Stimulated activated CD4-positive, alpha-beta T cell treated with anti-CD3 and anti-CD28 coated beads, Interleukin-1b, Interleukin-23, amount 100 ng/mL, for 24 hours (primary cell): ENCODE results near the gene JUN.

ENCODE experiments used
- DNase-seq, 4 experiments: peaks; one replicate each; pipeline ENCODE4 v3.0.0-alpha.2; 2020; ENCODE audit warnings: low read depth in 4 of 4, low spot score in 1 of 4

The JUN gene

DNA sequence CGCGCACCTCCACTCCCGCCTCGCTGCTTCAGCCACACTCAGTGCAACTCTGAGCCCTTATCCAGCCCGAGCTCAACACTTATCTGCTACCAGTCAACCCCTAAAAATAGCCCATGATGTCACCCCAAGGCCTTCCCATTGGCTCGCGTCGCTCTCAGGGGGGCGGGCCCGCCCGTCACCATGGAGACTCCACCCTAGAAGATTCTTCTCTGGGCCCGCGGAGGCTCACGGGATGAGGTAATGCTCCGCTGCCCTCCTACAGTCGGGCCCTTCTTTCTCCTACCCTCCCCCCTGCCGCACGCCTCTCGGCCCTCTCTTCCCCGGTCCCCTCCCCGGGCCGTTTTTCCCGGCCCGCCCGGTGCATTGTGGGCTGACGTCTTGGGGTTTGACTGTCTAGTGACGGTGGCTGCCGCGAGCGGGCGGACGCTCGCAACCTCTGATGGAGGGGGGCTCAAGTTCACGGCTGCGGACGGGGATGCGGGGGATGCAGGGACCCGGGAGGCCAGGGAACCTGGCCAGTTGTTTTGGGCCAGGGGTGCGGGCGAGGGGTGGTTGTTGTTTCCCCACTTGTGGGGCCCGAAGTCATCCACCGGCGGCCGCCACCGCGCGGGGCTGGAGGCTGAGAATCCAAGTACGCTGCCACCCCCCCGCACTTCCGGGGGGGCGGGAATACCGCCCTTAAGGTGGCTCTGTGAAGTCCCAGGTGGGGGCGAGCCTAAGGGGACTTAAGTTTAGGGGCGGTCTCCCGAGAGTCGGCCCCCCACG lies at the start of gene JUN:
TSS of gene JUN (minus strand) at position 55 of the 765 bp plus-strand sequence. CDS start 977 bp downstream, outside the sequence.
- peak; percentile 90 to 98 (median 95) for DNase-seq

DNA sequence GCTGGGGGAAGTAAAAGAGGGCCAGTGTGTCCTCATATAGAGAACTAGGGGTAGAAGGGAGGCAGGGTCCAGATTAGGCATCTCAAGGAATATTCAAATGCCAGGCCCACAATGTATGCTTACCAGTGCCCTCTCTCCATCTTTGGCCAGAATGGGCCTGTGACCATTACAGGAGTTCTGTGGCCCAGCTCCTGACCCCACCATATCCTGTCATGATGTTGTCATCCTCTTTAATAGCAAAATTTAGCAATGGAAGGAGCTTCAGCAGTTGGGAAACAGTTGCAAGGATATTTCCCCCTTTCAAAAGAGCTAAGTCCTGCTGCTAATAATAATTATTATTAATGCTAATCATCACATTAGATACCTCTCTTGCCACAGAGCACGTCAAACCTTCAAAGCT lies 49.3 kb upstream of the JUN start:
- no peak for DNase-seq

DNA sequence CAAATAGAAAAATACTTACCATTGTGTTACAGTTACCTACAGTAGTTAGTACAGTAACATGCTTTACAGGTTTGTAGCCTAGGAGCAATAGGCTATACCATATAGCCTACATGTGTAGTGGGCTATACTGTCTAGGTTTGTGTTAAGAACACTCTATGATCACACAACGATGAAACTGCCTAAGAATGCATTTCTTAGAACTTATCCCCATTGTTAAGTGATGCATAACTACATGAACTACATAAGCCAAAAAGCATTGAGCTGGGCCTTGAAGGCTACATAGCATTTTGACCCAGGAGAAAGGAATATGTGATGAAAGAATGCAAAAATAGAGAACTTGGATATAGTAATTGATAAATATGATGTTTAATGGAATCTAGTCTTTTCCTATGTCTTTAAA lies 46.4 kb upstream of the JUN start:
- DNase-seq: no peak

DNA sequence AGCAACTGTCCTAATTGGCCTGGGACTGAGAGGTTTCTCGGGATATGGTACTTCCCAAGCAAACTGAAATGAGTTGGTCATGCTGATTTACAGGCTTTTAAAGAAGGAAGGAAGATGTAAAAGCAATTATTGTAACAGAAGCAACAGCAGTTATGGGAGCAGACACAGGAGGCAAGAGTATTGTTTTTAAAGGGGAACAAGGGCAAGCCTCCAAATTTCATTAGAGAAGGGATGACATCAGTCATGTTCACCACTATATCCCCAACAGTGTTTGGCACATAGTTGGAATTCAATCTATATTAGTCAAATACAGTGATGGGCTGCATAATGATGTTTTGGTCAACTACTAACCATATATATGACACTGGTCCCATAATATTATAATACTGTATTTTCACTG lies 46.0 kb upstream of the JUN start:
- no peak for DNase-seq

DNA sequence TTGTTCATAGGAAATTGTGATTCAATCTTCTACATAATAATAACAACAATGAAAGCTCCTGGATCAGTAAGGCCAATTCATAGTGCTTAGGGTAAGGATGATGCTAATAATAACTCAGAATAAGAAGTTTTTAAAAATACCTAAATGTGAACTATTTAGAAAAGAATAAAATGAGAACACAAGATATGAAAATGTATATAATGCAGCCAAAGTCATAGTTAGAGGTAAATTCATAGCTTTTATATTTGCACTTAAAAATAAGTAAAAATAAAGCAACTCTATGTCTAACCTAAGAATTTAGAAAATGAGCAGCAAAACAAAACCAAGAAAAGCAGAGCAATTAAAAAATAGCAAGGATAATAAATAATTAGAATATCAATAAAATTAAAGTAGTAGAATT lies 43.5 kb upstream of the JUN start:
- DNase-seq: no peak

DNA sequence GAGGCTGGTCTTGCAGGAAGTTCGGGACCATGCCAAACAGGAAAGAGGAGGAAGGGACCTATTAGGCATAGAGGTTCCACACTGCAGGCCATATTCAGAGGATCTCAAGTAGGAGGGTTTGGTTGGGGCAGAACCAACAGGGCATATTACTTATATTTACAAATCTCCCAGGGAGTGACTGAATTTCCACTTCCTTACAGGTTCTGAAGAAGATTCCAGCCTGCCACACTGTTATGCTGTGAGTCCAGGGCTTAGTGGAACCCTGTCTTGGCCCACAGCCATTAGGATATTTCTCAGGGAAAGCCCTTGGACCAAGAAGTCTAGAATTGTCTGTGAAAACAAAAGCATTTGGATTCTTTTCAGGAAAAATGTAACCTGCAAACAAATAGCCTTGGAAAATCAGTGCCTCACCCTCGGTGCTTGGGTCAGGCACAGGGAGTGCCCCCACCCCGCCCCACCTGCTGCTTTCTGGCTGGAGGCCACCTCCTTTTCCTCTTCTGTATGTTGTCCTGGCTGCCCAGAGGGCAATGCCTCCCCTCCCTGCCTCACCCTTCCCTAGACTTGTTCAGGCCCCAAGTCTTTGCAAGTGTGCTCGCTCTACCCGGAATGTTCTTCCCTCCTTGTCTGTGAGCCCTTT lies 41.0 kb upstream of the JUN start:
- no peak for DNase-seq

DNA sequence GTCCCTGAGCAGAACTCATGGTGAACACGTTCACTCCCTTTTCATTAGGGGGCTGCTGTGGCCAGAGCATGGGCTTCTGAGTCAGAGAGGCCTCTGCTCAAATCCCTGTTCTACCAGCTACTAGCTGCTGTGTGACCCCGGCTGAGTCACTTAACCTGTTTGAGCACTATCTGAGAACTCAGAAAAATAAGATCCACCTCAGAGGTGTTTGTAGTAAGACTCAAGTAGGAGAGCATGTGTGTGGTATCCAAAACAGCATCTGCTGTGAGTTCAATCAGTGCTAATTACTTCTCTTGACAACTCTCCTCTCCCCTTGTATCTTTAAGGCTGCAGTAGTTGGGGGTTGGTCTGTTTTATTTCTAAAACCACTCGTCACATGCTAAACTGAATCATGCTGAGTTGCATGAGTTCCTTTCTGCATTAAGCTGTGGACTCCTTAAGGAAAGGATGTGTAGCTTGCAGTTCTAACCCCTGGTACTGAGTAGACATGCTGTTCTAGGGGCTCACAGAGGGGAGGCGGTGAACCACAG lies 39.7 kb upstream of the JUN start:
- DNase-seq: no peak

DNA sequence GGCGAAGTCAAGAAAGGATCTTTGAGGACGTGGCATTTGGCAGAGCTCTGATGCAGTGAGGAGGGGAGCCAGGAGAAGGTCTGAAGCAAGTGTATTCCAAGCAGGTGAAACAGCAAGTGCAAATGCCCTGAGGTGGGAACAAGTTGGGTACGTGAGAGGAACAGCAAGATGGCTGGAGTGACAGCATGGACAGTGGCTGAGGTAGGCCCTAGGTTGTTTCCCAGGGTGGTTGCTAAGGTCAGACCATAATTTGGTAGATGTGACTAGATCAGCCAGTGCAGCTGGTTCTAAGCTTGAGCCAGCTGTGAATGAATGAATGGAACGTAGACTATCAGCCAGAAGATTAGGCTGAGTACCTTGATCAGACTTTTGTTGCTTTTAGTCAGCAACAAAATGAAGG lies 37.5 kb upstream of the JUN start:
- DNase-seq: no peak

DNA sequence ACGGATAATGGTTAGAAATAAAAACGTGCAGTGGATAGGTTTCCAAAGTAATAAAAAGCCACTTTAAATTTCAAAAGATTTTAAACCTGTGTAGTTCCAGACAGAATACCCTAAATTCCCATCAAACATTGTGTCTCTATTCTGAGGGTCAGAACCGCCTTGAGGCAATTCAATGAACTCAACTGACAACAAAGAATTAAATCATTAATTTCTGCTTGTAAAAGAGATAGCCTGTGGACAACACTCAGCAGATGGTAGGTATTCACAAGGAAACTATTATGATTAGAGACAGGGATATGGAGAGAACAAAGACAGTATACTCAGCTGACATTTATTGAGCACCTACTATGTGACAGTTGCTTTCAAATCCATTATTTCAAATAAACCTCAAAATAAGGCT lies 35.1 kb upstream of the JUN start:
- DNase-seq: no peak

DNA sequence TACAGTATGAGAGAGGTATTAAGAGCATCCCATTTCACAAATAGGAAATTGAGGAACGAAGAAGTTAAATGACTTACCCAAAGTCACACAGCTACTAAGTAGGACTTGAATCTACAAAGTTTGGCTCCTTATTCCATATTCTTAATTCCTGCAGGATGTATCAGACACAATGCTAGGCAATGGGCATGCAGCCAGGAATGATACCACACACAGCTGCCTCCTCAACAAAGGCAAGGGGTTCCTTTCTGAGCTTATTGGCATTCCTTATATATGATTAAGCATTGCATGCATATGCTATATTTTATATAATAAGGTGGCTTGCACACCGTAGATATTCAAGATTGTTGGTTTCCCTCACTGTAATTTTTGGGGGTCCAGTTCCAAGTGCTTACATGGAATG lies 34.2 kb upstream of the JUN start:
- DNase-seq: no peak

DNA sequence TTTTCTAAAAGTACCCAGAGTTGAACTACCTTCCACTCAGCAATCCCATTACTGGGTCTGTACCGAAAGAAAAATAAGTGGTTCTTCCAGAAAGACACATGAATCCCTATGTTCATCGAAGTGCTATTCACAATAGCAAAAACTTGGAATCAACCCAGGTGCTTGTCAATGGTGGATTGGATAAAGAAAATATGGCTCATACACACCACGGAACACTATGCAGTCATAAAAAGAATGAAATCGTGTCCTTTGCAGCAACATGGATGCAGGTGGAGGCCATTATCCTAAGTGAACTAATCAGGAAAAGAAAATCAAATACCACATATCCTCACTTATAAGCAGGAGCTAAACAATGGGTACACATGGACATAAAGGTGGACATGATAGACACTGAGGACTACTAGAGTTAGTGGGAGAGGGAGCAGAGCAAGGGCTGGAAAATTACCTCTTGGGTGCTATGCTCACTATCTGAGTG lies 32.9 kb upstream of the JUN start:
- no peak for DNase-seq

DNA sequence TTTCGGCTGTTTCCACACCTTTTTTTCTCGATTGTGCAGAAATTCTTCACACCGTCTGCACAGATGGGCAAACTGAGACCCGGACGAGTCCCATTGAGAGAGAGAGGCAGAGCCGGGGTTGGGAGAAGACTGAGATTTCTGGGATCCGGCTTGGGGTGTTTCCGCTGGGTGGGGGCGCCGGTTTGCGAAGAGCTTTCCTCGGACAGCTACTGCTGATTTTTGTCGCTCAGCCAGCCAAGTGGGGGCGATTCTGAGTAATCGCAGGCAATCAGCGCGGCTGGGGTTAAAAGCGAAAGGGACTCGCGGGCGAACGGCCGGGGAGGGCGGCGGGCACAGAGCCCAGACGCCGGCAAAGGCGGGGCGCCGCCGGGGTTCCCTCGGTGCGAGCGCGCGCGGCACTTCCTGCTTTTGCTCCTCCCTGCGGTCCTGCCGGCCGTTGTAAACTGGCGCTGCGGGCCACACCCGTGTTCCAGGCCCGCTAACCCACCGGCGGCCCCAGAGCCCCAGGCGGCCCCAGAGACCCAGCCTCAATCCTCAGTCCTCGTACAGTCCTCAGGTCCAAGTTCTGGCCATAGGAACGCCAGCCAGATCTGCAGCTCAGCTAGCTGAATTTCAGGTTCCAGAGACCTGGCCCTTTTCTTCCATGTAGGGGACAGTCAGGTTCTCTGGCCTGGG lies 32.4 kb upstream of the JUN start:
- DNase-seq: peak; percentile 51 to 74 (median 59)

DNA sequence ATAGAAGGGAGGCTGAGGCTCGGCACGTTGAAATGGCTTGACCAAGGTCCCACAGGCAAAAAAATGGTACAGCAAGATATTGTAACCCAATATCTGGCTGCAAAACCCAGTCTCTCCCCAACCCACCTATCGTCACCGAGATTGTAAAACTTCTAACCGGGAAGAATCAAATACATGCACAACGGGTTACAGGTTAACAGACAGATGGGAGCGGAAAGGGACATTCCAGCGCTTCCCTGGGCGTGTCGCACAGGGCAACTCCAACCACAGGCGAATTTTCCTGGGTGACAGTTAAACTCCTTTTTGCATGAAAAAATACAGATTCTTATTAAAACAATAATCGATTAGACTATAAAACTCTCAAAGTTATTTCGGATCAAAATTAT lies 31.8 kb upstream of the JUN start:
- no peak for DNase-seq

DNA sequence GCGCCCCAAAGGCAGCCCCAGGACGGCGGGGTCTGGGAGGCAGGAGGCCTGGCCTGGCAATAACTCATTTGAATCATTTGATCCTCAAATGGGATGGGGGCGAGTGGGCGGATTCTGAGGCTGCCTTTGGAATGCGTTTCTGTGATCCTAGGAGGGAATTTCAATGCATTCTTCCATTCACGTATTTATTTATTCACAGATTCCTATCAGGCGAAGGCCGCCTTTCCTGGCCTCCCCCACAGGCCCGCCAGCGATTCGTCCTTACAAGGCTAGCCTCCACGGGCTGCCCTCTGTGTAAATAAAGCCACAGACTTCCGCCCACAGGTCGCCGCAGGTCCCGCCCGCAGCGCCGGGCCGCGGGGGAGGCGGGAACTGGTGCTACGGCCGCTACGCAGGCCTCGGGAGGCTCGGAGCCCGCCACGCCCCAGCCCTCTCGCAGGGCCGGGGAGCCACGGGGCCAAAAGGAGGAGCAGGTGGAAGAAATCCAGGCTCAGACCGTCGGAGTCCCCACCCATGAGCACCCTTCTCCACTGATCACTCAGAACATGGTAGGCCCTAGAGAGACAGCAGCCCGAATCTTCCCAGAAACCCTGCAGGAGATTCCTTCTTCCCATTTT lies 31.3 kb upstream of the JUN start:
- DNase-seq: peak in 3 of 4 experiments; percentile 20 to 47 (median 33)

DNA sequence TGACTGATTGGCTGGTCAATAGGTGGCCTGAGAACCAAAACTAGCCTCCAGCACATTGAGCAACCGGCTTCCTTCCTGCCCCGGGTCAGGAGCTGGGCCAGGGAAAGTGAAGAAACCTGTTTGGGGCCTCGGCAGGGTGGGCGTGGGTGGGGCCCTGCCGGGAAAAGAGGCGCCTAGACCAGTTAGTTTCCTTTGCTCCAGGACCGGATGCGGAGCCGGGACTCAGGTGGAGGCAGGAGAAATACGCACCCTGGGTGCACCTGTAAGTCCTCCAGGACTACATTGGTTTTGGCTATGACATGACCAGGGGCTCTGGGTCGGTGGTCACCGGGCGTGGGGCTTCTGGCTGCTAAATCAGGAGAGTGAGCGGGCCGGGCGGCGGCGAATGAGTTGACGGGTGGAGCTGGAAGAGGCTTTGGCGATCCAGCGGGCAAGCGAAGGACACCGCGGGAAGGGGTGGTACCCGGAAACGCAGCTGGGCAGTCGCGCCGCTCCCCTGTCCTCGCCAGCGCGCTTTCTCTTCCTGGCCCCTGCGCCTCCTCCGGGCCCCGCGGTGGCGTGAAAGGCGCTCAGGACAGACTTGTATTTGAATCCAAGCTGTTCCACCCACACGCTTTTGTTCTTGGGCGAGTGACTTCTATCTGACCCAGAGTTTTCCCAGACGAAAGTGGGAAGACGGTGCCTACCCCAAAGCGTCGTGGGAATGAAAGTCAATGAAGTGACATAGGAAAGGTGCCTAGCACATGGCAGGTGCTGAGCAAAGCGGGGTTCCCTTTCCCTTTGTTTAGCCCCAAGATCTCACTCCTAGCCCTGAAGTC lies 30.6 kb upstream of the JUN start:
- no peak for DNase-seq

DNA sequence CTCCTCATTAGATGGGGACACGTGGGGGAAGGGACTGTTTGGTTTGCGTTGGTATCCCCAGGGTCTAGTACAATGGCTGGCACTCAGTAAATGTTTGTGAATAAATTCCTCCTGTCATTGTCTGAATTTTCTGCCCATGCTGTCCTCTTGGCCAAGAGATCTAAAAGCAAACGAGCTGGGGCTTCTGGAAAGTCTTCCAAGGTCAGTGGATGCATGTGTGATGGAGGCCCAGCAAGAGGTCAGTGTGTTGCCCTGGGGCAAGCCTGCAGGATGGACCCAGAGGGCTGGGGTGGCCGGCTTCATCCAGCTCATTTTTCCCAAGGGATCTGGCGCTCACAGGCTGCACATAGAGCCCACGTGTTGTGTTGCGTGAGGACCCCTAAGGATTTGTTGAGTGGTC lies 30.0 kb upstream of the JUN start:
- no peak for DNase-seq

DNA sequence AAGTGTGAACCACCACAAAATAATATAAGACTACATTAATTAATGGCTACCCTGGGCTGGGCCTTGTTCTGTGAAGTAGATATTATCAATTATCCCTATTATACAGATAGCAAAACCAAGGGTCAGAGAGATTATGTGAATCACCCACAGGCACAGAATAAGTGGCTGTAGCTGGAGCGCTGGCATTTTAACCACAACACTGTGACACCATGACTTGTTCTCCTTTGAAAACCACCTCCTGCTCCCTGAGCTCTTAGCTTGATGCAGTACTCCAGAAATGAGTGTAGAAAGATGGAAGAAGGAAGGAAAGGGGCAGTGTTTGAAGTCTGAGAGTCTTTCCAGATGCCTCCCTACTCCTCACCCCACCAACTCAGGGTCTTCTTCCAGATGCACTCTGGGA lies 29.5 kb upstream of the JUN start:
- DNase-seq: no peak

DNA sequence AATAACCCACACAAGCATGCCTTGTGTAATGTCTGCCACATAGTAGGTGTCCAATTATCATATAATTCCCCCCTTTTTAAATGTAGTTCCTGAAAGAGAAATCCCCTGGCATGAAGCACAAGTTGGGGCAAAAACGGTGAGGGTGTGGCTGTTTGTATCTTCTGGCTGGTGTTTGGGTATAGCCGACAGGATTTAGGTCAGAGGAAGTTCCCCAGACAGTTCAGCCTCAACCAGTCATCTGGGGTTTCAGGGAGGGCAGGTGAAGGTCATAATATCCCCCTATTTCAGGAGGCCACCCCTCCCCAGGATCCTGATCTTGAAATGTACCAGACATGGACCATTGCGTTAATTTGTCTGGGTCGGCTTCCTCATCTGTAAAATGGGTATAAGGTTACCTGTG lies 29.1 kb upstream of the JUN start:
- DNase-seq: no peak

DNA sequence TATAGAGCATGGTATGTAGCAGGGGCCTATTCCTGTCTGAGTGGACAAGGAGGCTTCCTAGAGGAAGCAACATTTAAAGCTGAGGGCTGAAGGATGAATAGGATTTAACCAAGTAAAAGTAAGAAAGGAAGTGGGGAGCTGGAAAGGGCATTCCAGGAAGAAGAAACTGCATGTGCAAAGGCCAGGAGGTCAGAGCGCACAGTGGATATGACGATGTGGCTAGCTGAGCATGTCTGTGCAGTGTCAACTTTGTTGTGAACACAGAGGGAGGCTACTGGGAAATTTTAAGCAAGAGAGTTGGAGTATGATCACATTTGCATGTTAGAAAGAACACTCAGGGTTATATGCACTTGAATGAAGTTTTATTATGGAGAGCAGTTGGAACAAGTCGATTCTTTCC lies 28.6 kb upstream of the JUN start:
- no peak for DNase-seq

DNA sequence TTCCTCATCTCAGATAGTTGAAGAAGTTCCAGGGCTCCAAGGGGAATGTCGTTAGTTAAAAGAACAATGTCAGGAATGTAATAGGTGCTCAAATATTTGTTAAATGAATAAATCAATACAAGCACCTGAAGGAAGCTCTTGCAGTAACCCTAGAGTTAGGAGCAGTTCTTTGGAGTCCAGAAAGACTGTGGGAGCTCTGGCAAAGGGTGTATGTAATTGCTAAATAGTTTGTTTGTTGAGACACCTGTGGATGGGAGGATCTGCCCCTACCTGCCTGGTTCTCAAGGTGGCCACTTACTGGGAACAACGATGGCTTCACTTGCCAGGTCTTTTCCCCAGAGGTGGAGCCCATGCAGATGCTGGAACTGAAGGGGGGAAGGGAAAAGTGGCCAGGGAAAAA lies 27.5 kb upstream of the JUN start:
- DNase-seq: no peak
